HG03432 (cell line): ENCODE measurements around the gene LTBP2.
"Not testable (repeated sequence)": the region's sequence is repeated elsewhere in the genome, so short reads cannot be mapped to it uniquely, and the experiment has no call there.

Experiments used
- ATAC-seq: cut with Tn5 transposase; IDR thresholded peaks from one replicate; pipeline ENCODE4 v1.9.1; 2021; ENCODE audit warnings: mild to moderate bottlenecking, moderate library complexity; ENCODE audit not compliant: unreplicated experiment

Gene LTBP2

DNA sequence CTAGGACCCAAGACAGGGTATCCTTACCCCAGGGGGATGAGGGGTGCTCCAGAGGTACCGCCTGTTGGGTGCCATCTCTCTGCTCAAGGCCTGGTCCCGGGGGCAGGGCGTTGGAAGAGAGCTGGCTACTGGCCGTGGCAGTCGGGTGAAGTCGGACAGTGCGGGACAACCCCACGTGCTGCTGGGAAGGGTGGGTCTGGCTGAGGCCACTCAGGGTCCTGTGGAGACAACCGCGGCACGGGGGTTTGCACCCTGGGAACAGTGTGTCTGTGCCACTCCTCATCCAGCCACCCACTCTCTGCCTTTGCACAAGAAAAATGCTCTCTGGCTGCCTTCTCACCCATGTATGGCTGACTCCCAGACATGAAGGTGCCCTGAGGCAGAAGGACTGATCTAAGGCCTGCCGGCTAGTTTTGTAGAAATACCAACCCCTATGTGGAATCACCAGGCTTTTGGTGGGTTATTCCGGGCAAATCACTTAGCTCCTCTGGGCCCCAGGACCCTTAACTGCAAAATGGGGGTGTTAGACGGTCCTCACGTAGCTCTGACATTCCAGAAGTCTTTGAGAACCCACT, 56.5 kb downstream of the LTBP2 start:
- no peak for ATAC-seq

DNA sequence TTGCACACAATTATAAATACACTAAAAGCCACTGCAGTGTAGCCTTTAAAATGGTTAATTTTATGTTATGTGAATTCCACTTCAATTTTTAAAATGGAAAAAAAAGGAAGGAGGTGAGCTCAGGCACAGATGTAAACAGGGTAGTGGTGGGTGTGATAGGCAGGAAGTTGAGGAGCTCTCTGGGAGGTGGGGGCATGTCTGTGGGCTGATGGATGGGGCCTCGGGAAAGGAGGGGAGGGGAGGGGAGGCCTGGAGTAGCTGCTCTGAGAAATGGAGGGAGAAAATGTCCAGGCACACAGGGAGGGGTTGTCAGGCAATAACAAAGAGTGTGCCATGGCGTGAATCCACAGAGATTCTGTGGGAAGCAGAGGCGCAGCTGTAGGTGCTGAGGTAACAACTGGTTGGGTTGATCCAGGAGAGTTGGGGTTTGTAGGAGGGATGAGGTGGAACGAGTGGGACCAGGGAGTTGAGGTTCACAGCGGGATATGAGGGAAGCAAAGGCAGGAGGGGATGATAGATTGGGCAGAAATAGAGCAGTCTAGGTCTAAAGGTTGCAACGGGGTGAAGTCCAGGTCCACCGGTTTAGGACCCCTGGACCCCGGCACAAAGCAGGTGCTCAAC, 57.2 kb downstream of the LTBP2 start:
- no peak for ATAC-seq

DNA sequence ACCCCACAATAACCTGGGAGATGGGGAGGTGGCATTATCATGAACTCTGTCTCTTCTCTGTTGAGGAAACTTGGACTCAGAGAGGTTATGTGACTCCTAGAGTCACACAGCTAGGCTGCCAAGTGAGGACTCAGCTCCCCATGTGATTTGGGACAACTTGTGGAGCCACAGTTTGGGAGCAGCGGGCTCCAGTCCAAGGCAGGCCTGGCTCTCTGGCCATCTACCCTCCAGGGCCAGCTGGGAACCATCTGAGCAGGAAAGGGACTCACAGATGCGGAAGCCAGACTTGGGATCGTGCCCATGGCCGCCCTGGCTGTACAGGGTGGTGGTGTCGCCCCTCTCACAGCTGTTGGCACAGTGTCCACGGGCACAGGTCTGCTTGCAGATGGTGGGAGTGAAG, 59.4 kb downstream of the LTBP2 start:
- ATAC-seq = no peak

DNA sequence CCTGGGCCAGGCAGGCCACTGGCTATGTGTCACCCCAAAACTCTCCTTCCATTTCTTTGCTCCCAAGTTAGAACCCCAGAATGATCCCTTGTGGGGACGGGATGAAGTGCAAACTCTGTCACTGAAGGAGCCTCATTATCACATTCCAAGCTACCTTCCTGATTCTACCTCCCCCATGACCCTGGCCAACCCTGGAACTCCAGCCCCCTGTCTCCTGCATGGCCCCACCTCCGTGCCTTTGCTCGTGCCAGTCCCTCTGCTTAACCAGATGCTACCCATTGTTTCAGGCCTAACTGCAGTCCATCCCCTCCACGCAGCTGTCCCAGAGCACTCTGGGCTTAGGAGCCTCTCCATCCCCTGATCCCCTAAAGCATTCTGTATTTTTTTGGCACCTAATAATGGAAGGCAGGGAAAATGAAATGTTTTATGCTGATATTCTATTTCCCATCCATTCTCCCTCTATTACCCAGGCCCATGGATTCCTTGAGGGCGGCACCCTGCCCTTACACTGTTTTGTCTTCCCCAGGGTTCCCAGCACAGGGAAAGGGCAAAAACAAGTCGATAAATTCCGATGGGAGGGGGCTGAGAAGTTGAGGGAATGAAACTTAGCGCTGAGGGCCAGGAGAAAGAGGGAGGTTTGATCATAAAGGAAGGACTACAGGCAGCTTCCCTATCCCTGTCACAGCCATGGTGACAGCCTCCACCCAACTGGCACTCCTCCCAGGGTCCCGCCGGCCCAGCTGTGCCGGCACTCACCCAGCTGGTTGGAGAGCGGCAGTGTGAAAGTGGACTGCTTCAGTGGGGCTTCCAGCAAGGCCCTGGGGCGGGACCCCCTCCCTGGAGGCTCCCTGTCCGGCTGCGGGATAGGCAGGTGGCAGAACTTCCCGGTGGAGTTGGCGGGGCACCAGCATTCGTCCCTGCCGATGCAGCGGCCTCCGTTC, 60.3 kb downstream of the LTBP2 start:
- no peak for ATAC-seq

DNA sequence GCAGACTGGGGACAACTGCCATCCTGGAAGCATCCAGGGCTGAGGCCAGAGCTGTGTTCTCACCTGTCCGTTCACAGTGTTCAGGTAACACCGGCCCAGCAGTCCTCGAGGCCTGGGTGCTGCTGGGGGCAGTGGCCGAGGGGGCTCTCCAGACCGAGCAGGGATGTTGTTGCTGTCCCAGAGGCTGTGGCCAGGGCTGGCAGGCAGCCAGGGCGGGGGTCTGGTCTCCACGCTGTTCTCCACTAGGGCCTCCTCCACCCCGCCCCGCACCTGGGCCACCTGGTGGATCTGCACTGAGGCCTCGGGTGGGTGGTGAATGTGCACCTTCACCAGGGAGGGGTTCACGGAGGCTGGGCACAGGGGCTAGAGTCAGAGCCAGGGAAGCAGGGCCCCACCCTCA, 61.0 kb downstream of the LTBP2 start:
- ATAC-seq = no peak

DNA sequence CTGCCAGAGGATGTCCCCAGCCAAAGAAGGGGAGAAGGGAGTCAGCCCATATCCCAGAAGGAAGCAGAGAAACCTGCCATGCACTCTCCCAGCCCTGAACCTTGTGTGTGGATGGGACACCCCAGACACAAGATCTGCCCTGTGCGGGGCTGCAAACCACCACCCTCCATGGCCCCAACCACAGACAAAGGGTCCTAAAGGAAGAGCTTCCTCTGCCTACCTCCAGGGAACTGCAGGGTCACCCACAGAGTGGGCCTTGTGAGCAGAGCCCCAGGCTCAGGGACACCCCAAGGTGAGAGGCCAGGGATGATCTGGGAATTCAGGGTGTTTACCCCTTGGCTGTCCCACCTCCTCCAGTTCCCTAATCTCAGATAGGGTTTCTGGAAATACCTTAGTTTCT, 62.0 kb downstream of the LTBP2 start:
- ATAC-seq = no peak

DNA sequence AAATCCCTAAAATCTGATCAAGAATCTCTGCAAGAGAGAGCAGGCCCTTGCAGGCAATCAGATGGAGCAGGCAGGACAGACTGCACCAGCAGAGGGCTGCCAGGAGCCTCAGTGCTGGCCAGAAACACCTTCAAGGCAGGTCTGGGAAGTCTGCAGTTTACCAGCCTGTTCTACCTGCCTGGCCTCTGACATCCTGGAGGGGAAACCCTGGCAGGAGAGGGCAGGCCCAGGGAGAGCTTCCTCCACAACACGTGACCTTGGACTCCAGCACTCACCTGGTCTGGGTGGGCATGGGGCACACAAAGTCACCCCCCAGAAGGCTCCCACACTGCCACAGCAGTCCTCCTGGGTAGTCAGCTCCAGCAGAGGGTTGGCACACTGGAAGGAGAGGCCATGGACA, 62.4 kb downstream of the LTBP2 start:
- no peak for ATAC-seq

DNA sequence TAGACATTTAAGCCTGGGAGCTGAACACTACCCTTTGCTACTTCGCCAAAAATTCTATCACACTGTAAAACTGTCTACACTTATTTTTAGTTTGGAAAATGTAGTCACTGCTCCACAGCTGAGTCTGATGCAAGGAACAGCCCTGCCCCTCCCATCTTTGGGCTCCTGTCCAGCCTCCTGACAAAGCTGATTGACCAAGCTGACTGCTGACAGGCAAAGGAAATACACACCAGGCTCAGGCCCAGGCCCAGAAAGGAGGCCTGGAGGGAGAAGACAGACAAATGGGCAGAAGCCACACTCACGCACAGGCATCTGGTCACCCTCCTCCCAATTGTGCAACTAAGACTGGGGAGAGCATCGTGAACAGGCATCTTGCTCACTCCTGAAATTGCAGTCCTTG, 63.2 kb downstream of the LTBP2 start:
- no peak for ATAC-seq

DNA sequence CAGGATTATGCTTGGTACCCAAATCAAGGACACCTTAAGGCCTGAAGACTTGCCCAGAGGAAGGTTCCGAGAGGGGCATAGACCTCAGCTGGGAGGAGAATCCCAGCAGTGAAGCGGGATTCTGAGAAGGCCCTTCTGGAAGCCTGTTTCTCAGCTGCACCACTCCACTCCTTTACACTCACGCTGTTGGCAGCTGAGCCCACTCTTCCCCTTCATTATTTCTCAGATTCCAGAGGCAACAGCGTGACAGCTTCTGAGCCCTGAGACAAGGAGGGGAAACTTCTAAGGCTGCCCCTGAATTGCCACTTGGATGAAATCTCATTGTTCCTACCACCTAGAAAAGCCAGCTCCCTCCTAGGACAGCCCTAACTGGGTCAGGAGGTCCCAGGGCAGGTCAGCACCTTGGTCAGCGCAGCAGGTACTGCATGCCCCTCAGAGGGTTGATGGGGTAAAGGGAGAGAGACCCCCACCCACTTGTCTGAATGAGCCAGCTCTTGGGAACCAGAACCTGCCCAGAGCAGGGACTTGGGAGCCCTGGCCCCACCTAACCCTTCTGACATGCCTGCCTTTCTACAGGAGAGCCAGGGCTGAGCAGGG, 64.6 kb downstream of the LTBP2 start:
- ATAC-seq = no peak

DNA sequence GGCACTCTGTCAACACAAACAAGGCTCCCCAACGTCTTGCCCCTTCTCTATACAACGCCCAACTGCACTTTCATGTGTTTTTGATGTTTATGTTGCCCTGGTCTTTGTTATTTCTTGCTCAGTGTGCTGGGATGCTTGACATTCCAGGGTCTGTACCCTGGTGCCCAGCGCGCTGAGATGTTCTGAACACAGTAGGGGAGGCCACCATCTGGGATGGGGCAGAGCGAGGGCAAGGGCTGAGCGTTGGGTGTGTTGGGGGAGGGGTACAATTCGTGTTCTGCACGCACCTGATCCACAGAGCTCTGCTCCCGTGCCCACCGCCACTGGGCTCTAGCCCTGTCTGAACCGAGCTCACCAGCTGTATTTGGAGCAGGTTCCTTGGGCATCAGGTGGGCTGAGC, 65.6 kb downstream of the LTBP2 start:
- ATAC-seq = no peak

DNA sequence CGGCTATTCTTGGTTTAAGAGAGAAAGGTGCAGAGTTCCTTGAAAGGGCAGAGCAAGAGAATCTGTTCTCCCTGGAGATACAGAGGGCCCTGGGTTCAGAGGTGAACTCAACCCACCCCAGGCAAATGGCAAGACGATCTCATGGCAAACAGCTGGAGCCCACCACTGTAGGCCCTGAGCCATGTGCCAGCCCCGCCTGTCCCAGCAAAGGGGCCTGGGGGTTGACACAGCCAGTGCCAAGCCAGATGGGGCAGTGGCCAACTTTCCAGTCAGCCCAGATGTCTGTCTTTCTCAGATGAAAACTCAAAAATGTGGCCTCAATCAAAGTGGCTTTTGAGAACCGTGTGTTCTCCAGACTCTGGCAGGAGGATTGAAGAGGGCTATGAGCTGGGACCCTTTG, 66.7 kb downstream of the LTBP2 start:
- ATAC-seq = no peak

DNA sequence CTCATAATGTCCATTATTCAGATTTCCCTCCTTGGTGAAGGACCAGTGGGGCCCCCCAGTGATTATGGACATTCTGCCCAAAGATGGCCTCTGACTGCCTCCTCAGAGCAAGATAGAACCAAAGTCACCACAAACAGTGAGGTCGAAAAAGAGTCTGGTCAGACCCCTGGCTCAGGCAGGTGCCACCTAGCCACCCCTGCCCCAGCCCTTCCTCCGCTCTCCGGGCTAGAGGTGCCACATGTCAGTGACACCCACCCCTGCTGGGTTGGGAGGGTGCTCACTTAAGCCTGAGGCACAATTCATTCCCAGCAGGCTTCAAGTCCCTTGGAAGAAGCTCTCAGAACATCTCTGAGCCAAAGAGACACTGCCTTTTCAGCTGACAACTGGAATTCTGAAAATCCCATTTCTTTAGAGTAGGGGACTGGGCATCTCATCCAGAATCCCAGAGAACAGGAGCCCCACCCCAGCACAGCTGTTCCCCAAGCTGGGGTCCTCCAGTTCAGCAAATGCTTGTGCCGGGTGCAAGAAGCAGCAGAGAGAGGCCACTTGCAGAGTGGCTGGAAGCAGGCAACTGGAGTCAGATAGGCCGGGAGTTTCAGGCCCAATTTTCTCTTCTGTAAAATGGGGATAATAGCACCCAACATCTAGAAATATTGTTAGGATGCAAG, 68.1 kb downstream of the LTBP2 start:
- ATAC-seq = no peak

DNA sequence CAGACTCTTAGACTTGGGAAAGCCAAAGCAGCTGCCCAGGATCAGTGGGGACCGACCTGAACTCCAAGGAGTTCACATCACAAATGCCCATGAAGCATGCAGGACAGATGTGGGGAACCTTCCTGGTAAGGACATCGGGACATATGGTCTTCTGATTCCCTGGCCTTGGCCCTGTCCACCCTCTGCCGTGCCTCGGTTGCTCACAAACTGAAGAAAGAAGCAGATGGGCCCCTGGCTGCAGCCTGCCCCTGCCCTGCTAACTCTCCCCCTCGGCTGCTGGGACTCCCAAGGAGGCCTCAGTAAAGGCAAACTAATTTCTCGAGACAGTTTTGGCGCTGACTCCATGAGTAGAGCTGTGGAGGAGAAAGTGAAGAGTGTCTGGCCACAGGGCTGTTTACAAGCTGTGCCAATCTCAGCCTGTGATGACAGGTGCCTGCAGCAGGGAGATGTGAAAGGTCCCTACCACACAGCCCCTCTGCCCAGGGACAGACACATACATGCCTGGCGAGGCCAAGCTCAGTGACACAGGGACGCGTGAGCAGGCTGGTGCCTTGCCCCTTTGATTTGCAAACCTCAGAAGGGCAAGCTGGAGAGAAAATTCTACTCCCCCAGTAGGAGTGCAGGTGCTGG, 69.9 kb downstream of the LTBP2 start:
- no peak for ATAC-seq

DNA sequence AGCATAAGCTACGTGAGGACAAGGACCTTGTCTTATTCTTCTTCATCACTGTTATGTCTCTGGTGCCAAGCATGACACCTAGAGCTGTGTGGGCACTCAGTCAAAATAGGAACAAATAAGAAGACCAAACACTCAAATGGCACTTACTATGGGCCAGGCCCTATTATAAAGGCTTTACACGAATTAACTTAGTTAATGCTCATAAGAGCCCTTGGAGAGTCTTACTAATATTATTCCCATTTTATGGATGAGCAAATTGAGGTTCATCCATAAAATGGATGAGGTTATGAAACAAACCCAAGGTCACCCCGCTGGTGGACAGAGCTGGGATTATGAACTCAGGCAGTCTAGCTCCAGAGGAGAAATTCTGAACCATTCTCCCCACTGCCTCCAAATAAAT, 70.8 kb downstream of the LTBP2 start:
- no peak for ATAC-seq

DNA sequence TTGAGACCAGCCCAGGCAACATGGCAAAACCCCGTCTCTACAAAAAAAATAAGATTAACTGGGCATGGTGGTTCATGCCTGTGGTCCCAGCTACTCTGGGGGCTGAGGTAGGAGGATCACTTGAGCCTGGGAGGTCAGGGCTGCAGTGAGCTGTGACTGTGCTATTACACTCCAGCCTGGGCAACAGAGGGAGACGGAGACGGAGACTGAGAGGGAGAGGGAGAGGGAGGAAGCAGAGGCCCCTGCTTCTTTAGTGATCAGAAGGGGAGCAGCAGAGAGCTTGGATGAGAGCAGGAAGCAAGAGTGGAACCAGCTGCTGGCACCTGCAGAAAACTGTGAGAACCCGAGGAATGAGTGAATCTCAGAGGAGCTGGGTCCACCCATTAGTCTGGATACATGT, 72.5 kb downstream of the LTBP2 start:
- ATAC-seq = no peak

DNA sequence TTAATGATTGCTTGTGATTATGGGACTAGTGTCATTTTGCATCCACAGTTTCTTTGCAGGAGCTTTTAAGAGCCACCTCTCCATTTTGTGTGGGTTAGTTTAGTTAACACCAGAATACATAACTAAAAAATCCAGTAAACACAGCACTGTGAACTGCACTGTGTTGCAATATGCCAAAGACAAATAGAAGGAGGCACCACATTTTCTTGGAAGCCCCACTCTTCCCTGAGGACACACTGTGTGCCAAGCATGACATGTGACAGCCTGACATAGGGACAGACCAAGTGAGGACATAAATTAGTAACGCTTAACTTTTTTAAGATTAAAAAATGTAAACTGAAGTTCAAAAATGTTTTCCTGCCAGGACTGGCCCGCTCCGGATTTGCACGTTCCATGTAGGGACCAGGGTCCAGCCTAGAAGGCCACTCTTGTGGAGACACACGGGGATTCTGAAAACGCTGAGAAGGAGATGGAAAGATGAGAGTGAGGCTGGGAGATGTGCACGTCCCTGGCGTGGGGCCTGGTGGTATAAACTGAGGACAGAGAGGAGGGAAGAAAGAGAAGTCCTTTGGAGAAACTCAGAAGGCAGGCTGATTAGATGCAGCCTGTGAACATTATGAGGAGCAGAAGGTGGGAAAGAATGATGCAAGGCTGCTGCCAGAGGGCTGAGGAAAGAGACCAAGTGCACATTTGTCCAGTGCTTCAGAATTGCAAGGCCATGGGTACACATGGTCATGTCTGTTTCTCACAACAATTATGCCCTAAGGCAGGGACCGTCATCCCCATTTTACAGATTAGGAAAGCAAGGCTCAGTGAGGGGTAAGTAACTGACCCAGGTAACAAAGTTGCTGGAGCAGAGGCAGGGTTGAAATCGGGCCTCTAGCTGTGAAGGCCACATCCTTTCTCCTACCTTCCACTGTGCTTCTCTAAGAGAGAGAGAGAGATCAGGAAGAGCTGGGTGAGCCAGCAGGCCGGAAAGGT, 73.3 kb downstream of the LTBP2 start:
- ATAC-seq = no peak

DNA sequence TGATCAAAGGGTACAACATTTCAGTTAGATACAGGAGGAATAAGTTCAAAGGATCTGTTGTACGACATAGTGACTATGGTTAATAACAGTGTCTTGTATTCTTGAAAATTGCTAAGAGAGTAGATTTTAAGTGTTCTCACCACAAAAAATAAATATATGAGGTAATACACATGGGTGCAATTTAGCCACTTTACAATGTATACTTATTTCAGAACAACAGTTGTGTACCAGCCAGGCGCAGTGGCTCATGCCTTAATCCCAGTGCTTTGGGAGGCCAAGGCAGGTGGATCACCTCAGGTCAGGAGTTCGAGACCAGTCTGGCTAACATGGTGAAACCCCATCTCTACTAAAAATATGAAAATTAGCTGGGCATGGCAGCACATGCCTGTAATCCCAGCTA, 75.7 kb downstream of the LTBP2 start:
- not testable (repeated sequence) for ATAC-seq

DNA sequence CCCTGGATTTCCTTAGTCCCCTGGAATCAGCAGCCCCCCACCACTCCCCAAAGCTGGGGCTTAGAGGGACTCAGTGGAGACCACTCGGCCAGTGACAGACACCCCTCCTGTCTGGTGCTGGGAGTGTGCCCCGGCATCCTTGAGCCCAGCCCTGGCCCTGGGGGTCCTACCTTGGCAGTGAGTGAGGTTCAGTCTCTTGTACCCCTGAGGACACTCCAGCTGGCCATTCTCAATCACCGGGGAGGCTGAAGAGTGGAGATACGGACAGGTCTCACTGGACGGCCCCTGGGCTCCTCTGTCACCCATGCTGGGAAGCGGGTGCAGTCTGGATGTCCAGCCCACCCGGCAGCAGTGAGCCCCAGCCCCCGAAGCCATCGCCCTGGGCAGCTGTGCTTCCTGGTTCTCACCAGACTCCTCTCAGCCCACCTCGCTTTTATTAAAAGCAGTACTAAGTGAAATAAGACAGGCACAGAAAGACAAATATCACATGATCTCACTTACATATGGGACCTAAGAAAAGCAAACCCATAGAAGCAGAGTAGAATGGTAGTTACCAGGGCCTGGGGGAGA, 76.2 kb downstream of the LTBP2 start:
- no peak for ATAC-seq

DNA sequence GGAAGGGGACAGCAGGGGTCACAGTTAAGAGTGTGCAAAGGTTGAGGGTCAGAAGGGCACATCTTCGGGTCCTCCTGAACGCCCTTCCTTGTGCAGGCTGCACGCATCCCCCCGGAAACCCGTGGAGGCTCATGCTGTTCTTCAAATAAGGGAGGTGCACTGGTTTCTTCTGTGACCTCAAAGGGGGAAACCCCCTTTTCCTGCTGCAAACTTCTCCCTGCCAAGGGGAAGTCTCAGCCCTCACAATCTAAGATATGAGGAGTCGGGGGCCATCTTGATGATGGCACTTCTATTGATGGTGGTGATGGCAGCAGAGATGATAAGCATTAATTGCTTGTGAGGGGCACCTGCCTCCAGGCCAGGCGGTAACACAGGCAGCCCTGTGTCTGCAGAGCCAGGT, 78.5 kb downstream of the LTBP2 start:
- ATAC-seq = no peak
